CD4-positive, alpha-beta T cell treated with Interleukin-1 beta for 1 hour (primary cell): ENCODE results near the gene NFATC2.
"Not testable (repeated sequence)": the region's sequence is repeated elsewhere in the genome, so short reads cannot be mapped to it uniquely, and the experiment has no call there.

Experiments
- DNase-seq, 2 donors: peaks; one replicate each; pipeline ENCODE4 v3.0.0-alpha.2; 2020 to 2022

The NFATC2 gene

DNA sequence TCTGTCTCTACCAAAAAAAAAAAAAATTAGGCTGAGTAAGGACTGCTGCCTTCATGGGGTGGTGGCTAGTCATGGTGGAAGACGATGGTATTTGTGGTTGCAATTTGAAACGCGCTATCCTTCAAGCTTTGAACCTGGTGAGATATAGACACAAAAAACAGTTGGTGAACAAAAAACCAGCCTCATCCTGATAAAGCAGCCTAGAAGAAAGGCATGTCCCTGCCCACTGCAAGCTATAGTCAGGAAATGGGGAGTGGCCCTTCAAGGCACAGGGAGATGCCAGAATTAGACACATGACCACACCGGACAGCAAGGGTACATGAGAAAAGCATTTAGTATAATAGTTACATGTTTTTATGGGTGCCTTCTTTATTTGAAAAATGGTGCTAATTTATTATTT, 193.6 kb downstream of the NFATC2 start:
- DNase-seq: no peak

DNA sequence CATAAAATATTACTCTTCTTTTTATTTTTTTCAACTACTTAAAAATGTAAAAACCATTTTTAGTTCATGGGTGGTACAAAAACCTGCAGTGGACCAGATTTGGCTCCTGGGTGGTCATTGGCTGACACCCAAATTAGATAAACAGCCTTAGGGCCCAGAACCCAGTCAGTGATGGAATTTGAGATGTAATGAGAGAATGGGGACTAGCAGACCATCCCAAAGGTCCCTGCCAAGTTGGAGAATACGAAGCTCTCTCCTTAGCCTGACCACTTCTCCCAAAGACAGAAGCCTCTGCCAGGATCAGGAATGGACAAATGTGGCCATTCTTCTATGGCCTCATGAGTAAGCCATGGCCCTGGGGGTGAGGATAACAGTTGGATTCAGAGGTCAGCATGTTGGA, 194.7 kb downstream of the NFATC2 start:
- DNase-seq: no peak

DNA sequence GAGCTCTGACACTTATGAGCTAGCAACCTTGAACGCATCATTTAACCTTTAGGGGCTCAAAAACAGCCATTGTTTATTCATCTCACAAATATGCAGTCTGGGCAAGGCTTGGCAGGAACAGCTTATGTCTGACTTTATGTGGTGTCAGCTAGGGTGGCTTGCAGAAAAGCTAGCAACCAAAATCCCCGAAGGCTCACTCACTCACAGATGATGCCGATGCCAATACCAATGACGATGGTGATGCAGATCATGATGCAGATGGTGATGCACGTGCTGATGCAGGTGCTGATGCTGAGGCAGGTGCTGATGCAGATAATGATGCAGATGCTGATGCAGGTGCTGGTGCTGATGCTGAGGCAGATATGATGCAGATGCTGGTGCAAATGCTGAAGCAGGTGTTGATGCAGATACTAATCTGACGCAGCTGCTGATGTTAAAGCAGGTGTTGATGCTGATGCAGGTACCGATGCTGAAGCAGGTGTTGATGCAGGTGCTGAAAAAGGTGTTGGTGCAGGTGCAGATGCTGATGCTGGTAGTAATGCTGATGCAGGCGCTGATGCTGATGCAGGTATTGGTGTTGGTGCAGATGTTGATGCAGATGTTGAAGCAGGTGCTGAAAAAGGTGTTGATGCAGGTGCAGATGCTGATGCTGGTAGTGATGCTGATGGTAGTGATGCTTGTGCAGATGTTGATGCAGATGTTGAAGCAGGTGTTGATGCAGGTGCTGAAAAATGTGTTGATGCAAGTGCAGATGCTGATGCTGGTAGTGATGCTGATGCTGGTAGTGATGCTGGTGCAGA, 195.6 kb downstream of the NFATC2 start:
- no peak for DNase-seq

DNA sequence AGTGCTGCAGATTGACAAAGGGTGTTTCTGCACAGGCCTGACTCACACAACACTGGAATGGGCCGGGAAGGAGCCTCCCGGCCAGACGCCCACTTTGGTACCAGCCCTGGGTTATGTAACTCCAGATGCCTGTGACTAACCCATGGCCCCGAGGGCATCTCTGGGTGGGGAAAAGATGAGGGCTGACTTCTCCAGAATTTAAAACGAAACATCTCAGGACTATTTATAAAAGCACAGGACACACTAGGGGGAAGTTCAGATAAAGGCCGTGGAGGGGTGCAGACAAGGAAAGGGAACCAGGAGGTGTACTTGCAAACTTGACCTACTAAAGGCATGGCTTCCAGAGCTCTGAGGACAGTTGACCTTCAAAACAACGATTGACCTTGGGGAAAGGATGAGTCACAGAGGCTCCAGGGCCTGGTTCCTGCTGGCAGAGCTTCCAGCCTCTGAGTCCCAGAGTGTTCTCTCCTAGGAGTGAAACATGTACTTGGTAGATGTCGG, 196.9 kb downstream of the NFATC2 start:
- DNase-seq: no peak

DNA sequence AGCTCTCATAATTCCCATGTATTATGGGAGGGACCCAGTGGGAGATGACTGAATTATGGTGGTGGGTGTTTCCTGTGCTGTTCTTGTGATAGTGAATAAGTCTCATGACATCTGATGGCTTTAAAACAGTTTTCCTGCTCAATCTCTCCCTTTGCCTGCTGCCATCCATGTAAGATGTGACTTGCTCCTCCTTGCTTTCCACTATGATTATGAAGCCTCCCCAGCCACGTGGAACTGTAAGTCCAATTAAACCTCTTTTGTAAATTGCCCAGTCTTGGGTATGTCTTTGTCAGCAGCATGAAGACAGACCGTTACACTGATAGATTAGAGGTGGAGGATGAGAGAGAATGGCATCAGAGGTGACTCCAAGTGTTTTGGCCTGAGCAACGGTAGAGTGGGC, 198.7 kb downstream of the NFATC2 start:
- not testable (repeated sequence) for DNase-seq

DNA sequence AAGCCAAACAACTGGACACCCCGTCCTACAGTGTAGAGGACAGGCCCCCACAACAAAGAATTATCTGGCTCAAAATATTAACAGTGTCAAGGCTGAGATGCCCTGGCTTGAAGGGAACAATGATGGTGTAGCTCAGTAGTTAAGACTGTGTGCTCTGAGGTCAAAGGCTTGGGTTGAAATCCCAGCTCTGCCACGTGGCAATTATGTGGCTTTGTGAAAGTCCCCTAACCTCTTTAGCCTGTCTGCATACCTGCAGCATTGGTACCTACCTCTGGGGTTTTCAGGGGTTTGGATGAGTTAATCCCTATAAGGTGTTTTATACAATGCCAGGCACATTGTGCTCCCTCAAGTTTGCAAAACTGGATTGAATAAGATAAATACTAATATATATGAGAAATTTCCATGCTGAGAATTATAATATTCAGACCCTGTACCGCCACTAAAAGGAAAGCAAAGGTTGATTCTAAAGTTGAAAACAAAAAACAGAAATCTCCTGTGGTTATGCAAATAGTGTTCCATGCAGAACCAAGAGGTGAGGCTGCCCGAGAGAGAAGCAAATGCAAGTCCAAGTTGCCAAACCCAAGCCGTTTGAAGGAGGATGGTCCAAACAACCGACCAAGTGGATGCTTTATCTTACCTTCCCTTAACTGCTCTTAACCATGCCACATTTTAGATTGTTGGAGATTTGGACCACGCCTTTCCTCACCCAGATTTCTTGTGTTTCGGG, 199.8 kb downstream of the NFATC2 start:
- DNase-seq: no peak

DNA sequence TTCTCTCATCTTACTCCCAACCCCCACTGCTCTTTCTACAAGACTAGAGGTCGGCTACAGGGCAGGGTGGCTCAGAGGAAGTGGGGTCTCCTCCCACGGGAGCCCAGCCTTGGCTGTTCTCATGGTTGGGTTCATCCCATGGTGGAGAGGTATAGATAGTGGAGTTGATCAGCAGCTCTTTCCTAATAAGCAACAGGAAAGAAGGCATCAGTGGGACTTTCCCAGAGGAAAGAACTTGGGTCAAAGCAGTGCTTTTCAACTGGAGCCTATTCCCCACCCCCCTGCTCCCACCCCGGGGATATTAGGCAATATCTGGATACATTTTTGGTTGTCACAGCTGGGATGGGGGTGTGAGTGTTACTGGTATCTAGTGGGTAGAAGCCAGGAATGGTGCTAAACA, 200.9 kb downstream of the NFATC2 start:
- DNase-seq: no peak

DNA sequence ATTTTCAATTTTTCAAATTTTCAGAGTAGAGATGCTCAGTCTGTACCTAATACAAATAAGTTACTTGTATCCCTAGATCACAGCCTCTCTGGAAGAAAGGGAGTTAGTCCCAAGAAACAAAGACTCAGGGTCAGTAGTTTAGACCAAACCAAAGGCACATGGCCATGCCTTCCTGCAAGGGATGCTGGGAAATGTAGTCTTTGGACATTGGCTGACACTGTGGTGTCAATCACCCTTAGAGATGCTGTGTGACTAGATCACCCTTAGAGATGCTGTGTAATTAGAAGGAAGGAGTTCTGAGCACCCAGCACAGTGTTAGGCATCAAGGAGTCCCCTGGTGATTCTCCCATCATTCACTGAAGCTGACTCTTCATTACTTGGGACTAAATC, 202.1 kb downstream of the NFATC2 start:
- no peak for DNase-seq

DNA sequence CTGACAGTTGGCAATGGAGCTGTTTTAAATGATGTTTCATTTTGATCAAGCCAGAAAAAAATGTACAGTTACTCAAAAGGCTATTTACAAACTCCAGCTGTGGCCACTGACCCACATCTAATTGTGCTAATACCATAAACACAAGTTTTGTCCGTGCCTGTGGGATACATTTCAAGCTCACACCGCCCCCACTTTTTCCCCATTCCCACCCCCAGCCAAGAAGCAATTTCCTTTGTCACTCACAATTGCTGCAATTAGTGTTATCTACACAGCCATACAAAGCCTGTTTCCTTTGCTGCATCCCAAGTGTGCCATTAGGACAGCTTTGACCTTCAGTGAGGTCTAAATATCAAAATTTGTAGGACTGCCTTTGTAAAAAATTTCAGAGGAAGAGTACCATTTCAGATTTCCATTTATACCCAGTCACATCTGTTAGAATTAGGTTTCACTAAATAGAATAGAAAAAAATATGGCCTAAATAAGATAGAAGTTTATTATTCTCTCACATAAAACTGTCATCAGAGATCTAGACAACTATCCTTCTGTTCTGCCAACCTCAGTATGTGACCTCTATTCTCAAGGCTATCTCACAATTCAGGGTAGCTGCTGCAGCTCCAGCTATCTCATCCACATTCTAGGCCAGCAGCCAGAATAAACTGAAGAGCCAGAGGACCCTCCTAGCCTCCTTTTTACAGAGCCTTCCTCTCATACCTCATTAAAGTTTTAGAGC, 202.6 kb downstream of the NFATC2 start:
- no peak for DNase-seq

DNA sequence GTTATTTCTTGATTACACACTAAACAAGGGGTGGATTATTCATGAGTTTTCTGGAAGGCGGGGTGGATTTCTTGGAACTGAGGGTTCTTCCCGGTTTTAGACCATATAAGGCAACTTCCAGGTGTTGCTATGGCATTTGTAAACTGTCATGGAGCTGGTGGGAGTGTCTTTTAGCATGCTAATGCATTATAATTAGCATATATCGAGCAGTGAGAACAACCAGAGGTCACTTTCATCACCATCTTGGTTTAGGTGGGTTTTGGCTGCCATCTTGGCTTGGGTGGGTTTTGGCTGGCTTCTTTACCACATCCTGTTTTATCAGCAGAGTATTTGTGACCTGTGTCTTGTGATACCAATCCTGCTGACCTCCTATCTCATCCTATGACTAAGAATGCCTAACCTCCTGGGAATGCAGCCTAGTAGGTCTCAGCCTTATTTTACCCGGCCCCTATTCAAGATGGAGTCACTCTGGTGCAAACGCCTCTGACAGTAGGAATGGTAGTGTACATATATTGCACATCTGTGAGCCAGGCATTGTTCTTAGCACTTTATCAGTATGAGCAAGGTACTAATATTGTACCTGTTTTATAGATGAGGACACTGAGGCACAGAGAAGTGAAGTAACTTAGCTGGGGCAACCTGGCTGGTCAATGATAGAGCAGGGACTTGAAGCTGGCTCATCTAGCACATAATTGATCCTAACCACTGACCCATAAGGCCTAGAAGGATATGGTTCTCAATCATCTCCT, 203.7 kb downstream of the NFATC2 start:
- no peak for DNase-seq

DNA sequence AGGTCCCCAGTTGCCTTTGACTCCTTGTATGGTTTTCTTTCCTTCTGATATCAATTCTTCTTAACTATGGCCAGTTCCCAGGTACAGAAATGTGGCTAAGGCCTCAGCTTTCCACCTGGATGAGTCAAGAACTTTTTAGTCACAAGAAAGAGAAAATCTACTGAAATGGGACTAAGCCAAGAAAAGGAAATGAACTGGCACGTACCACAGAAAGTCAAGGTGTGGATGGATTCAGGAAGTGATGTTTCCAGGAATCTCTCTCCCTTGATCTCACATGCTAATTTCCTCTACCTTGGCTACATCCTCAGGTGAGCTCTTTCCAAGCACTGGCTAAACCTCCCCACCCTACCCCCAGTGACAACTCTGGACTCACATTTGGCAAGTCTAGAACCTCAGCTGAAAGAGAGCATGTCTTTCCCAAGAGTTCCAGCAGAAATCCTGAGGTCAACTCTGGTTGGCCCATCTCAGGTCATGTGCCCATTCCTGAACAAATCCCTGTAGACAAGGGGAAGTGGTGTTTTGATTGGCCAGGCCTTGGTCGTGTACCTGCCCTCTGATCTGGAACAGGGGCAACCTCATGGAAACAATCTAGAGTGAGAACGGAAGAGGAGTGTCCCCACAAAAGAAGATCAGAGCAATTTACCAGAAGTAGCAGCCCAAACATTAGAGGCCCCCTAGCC, 205.3 kb downstream of the NFATC2 start:
- no peak for DNase-seq
